Epithelial cell of prostate (primary cell): ENCODE measurements around the gene CCNB1IP1.
"Not testable (repeated sequence)": the region's sequence is repeated elsewhere in the genome, so short reads cannot be mapped to it uniquely, and the experiment has no call there.

Source experiments
- DNase-seq: peaks from one replicate; pipeline ENCODE4 v3.0.0-alpha.2; 2011; ENCODE audit warnings: low read depth, low spot score
- H3K27ac ChIP-seq: fragments of 450-650 bp; 2 replicates; pipeline ENCODE4 v1.5.1; 2017; ENCODE audit warnings: mild to moderate bottlenecking

CCNB1IP1 gene

GRCh38 chr14:20334017-20334416 is 938 bp upstream of the CCNB1IP1 start:
- no peak overlapping the region for H3K27ac ChIP-seq

GRCh38 chr14:20333494-20333841 is 389 bp upstream of the CCNB1IP1 start:
- no peak for DNase-seq
- peak overlapping the region; percentile 66 for H3K27ac ChIP-seq

More at GRCh38 chr14:20334017-20334416, 938 bp upstream of the CCNB1IP1 start:
- no peak for DNase-seq

- DNase-seq = no peak
- H3K27ac ChIP-seq = peak overlapping the region; percentile 66
Measured at GRCh38 chr14:20332431-20332787, 670 bp downstream of the CCNB1IP1 start.

GRCh38 chr14:20331053-20331613 is 1.9 kb downstream of the CCNB1IP1 start:
- DNase-seq = no peak
- H3K27ac ChIP-seq = no peak overlapping the region

GRCh38 chr14:20329355-20329754 is 3.7 kb downstream of the CCNB1IP1 start:
- H3K27ac ChIP-seq = peak overlapping the region; percentile 19

GRCh38 chr14:20328705-20329104 is 4.4 kb downstream of the CCNB1IP1 start:
- peak overlapping the region; percentile 19 for H3K27ac ChIP-seq
- DNase-seq = no peak

More at GRCh38 chr14:20329355-20329754, 3.7 kb downstream of the CCNB1IP1 start:
- no peak for DNase-seq

GRCh38 chr14:20327005-20327869 is 5.8 kb downstream of the CCNB1IP1 start:
- DNase-seq = no peak
- peak overlapping the region; percentile 19 for H3K27ac ChIP-seq

GRCh38 chr14:20317720-20318119 is 15.4 kb downstream of the CCNB1IP1 start:
- no peak overlapping the region for H3K27ac ChIP-seq
- no peak for DNase-seq

GRCh38 chr14:20314026-20314425 is 19.1 kb downstream of the CCNB1IP1 start:
- H3K27ac ChIP-seq = no peak overlapping the region
- no peak for DNase-seq

GRCh38 chr14:20306079-20306423 is 27.0 kb downstream of the CCNB1IP1 start:
- H3K27ac ChIP-seq = no peak overlapping the region
- no peak for DNase-seq

- H3K27ac ChIP-seq = no peak within 1 kb of the TSS
- peak; percentile 59 for DNase-seq
Measured at GRCh38 chr14:20305265-20306078, 27.6 kb downstream of the CCNB1IP1 start, which contains the start of gene TTC5. Gene TTC5, minus strand, starts transcription at chr14:20305951. Its CDS starts 14 bp downstream, at chr14:20305937.

- DNase-seq = no peak
- H3K27ac ChIP-seq = no peak overlapping the region
Measured at GRCh38 chr14:20302042-20302755, 30.9 kb downstream of the CCNB1IP1 start.

- H3K27ac ChIP-seq = peak overlapping the region; percentile 52
Measured at GRCh38 chr14:20295067-20295466, 38.0 kb downstream of the CCNB1IP1 start.

GRCh38 chr14:20294636-20295035 is 38.4 kb downstream of the CCNB1IP1 start:
- no peak for DNase-seq
- H3K27ac ChIP-seq = peak overlapping the region; percentile 52

More at GRCh38 chr14:20295067-20295466, 38.0 kb downstream of the CCNB1IP1 start:
- no peak for DNase-seq

- not testable (repeated sequence) for H3K27ac ChIP-seq, DNase-seq
Measured at GRCh38 chr14:20281998-20282397, 51.1 kb downstream of the CCNB1IP1 start.

GRCh38 chr14:20280265-20280664 is 52.8 kb downstream of the CCNB1IP1 start:
- H3K27ac ChIP-seq, DNase-seq: not testable (repeated sequence)

- no peak for DNase-seq
- H3K27ac ChIP-seq = no peak overlapping the region
Measured at GRCh38 chr14:20278414-20278813, 54.7 kb downstream of the CCNB1IP1 start.

GRCh38 chr14:20277409-20277808 is 55.7 kb downstream of the CCNB1IP1 start:
- H3K27ac ChIP-seq = no peak overlapping the region
- DNase-seq = no peak

GRCh38 chr14:20274062-20274461 is 59.0 kb downstream of the CCNB1IP1 start:
- no peak overlapping the region for H3K27ac ChIP-seq
- DNase-seq = no peak

- H3K27ac ChIP-seq = peak overlapping the region; percentile 75
- DNase-seq = not testable (repeated sequence)
Measured at GRCh38 chr14:20264361-20264760, 68.7 kb downstream of the CCNB1IP1 start.
